Cardiac muscle cell (in vitro differentiated cells and primary cell): Measurements from ENCODE around the gene DAB2IP. TPM values are rescaled to one million over a fixed set of nuclear protein-coding genes. Genes with fewer than 3 reads are reported as not detected.
A peak's percentile ranks its signal among the peaks of the same experiment; 100 is the strongest.

Source experiments
- DNase-seq, 2 donors: peaks; one replicate each; pipeline versions ENCODE4 v3.0.0 to v3.0.0-alpha.2; 2010 to 2017; ENCODE audit warnings: low read depth in 1 of 2, low spot score in 1 of 2
- H3K27ac ChIP-seq: fragments of 200-600 bp; sonication (generic); 2 replicates; pipeline ENCODE4 v1.5.1; 2016
- H3K27me3 ChIP-seq: fragments of 200-600 bp; sonication (generic); 2 replicates; pipeline ENCODE4 v1.6.0; 2016; ENCODE audit warnings: control low read depth
- H3K36me3 ChIP-seq: fragments of 200-600 bp; sonication (generic); 2 replicates; pipeline ENCODE4 v1.5.1; 2016; ENCODE audit warnings: control low read depth
- H3K4me1 ChIP-seq: fragments of 200-600 bp; sonication (generic); 2 replicates; pipeline ENCODE4 v1.8.1; 2017; ENCODE audit warnings: low read depth, mild to moderate bottlenecking, mixed run types
- H3K4me3 ChIP-seq: fragments of 200-600 bp; sonication (generic); 2 replicates; pipeline ENCODE4 v1.5.1; 2016; ENCODE audit warnings: mild to moderate bottlenecking
- H3K9me3 ChIP-seq: fragments of 200-600 bp; sonication (generic); 2 replicates; pipeline ENCODE4 v1.5.1; 2017; ENCODE audit warnings: low read depth, mild to moderate bottlenecking, control low read depth
- polyA plus RNA-seq: library from polyadenylated mRNA; unstranded; fragments of >200 nt; fragmentation: Nextera tagmentation; extraction: Ambion mirVana; gene quantifications from 2 replicates; pipeline ENCODE4 v1.2.1, GENCODE V29; 2016
- total RNA-seq: library from RNA; depleted of rRNA; stranded (reverse); fragments of >200 nt; gene quantifications from 2 replicates; pipeline ENCODE4 v1.2.3, GENCODE V29; 2016
- TF ChIP-seq, protein P1 (sequence below): IDR thresholded peaks from 2 replicates; pipeline ENCODE4 v1.5.1; 2012; ENCODE audit warnings: low read depth, mild to moderate bottlenecking, low read length

DAB2IP gene
- total and polyA plus RNA-seq, 2 experiments from 2014 or later: 25.7 to 105 TPM

GRCh38 chr9:121759996-121760395 is 108.6 kb downstream of the DAB2IP start:
- Histone ChIP-seq H3K4me3 (no peak overlapping the region), H3K27ac (no peak overlapping the region), H3K36me3 (peaks cover 27% of the 10 kb centered on the region), H3K27me3 (no peaks in the 10 kb centered on the region), H3K9me3 (no peaks in the 10 kb centered on the region), H3K4me1 (peaks cover 13% of the 10 kb centered on the region)
- TF ChIP-seq, protein P1, sequence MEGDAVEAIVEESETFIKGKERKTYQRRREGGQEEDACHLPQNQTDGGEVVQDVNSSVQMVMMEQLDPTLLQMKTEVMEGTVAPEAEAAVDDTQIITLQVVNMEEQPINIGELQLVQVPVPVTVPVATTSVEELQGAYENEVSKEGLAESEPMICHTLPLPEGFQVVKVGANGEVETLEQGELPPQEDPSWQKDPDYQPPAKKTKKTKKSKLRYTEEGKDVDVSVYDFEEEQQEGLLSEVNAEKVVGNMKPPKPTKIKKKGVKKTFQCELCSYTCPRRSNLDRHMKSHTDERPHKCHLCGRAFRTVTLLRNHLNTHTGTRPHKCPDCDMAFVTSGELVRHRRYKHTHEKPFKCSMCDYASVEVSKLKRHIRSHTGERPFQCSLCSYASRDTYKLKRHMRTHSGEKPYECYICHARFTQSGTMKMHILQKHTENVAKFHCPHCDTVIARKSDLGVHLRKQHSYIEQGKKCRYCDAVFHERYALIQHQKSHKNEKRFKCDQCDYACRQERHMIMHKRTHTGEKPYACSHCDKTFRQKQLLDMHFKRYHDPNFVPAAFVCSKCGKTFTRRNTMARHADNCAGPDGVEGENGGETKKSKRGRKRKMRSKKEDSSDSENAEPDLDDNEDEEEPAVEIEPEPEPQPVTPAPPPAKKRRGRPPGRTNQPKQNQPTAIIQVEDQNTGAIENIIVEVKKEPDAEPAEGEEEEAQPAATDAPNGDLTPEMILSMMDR: no peak
- no peak for DNase-seq

- Histone ChIP-seq H3K27me3 (no peaks in the 10 kb centered on the region), H3K4me1 (peaks cover 17% of the 10 kb centered on the region), H3K9me3 (no peaks in the 10 kb centered on the region), H3K36me3 (peaks cover 27% of the 10 kb centered on the region), H3K4me3 (no peak overlapping the region), H3K27ac (no peak overlapping the region)
- no peak for DNase-seq
- TF ChIP-seq, protein P1: no peak
Measured at GRCh38 chr9:121760571-121760970, 109.1 kb downstream of the DAB2IP start.

GRCh38 chr9:121763131-121763530 is 111.7 kb downstream of the DAB2IP start:
- peaks cover 28% of the 10 kb centered on the region for H3K4me1 ChIP-seq
- peaks cover 29% of the 10 kb centered on the region for H3K36me3 ChIP-seq
- no peak for DNase-seq
- TF ChIP-seq, protein P1: no peak
- H3K4me3 ChIP-seq: no peak overlapping the region
- H3K27me3 ChIP-seq: no peaks in the 10 kb centered on the region
- peak overlapping the region; percentile 4 for H3K27ac ChIP-seq
- no peaks in the 10 kb centered on the region for H3K9me3 ChIP-seq

DNA sequence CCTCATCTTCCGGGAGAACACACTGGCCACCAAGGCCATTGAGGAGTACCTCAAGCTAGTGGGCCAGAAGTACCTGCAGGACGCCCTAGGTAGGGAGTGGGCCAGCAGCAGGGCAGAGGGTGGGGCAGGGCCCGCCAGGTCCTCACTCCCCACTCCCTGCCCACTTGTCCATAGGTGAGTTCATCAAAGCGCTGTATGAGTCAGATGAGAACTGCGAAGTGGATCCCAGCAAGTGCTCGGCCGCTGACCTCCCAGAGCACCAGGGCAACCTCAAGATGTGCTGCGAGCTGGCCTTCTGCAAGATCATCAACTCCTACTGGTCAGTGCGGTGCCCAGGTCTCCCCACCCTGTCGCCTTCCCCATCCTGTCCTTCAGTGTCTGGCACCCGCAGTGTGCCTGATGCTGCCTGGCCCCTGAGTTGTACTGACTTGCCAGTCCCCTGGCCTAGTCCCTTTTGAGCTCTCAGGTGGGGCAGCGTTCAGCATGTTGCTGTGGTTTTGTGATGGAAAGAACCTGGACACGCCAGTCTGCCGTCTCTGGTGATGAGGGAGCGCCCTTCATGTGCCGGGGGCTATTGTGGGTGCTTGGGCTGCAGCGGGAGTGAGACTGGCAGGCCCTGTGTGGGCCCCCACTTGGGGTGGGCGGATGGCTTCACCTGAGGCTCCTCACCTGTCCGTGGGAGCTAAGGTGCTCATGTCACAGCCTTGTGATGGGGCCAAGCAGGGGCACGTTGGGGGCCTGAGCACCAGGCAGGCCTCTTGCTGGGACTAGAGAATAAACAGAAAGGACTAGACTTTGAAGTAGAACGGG is 112.3 kb downstream of the DAB2IP start:
- DNase-seq: no peak
- Histone ChIP-seq H3K36me3 (peaks cover 34% of the 10 kb centered on the region), H3K27ac (peak overlapping the region; percentile 93), H3K27me3 (no peaks in the 10 kb centered on the region), H3K4me1 (peaks cover 28% of the 10 kb centered on the region), H3K9me3 (no peaks in the 10 kb centered on the region), H3K4me3 (no peak overlapping the region)
- TF ChIP-seq, protein P1: no peak

DNA sequence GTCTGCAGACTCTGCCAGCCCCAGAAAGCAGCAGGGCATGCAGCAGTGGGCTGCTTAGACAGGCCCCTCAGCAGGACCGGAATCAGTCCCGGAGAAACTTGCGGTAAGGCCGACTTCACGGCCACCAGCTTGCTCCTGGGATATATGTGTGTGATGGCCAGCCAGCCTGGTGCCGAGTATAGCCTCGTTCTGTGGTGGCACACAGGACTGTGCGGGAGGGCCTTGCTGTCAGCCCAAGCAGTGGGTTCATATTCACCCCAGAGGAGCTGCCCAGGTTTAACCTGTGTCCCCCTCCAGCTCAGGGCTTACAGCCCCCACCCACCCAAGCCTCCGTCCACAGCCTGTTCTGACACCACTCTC is 112.9 kb downstream of the DAB2IP start:
- H3K36me3 ChIP-seq: peaks cover 38% of the 10 kb centered on the region
- H3K27me3 ChIP-seq: no peaks in the 10 kb centered on the region
- H3K4me1 ChIP-seq: peaks cover 28% of the 10 kb centered on the region
- peak overlapping the region; percentile 93 for H3K27ac ChIP-seq
- TF ChIP-seq, protein P1: no peak
- H3K9me3 ChIP-seq: no peaks in the 10 kb centered on the region
- H3K4me3 ChIP-seq: no peak overlapping the region
- no peak for DNase-seq
